ENCODE measurements around the gene FAAP100. TPM values are rescaled to one million over a fixed set of nuclear protein-coding genes. Genes with fewer than 3 reads are reported as not detected.

FAAP100 gene
- total RNA-seq, 4 donors from 2014 or later: 26.2 to 90.5 (median 37.4) TPM

DNA sequence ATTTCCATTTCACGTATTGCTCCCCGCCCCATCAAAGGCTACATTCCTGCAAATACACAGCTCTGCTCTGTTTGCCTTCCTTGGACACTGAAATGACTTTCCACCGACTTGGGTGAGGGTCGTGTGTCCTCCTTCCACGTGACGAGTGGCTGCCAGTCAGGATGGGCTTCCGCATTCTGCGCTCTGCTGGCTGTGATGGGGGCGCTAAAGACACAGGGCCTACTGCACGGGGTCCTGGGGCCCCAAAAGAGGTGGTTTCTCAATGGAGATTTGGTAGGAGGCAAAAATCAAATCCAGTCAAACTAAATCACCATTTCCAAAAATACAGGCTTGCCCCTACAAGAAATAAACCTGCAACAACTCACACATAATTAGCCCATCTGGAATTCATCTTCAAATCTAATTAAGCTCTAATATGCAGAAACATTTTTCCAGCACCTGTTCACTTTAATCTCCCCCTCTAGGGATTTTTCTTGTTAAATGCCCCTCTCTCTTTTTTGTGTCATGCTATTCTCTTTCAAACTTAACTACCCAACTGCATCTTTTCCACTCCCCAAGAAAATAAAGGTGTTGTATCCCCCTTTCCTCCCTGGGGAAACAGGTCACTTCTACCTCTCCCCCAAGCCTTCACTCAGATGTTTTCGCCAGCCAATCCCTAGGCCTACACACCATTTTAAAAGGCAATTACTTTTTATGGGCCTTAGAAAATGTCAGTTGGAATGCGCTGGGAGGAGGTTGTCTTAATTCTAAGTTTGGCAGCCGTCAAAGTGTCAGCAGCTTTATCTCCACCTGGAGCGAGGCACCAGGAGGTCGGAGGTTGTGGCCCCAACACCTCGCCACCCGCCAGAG is 21.9 kb upstream of the FAAP100 start:
- no peak overlapping the region for H3K27ac ChIP-seq
- in situ Hi-C loops (cut with MboI; ENCODE audit: low pct_ligation_motif_present in 1 of 4, low pct_unique_long_range_greater_than_20kb in 1 of 4, low sequenced_read_pairs in 3 of 4): no loop called here
- peaks cover 0 to 13% (median 2%) of the 10 kb centered on the region in 4 donors for H3K4me1 ChIP-seq
- H3K27me3 ChIP-seq: no peaks in the 10 kb centered on the region
- TF ChIP-seq CTCF (IDR thresholded peaks at IDR 0.05) (no peak), POLR2AphosphoS5 (IDR thresholded peaks at IDR 0.05) (no peak), POLR2A (IDR thresholded peaks at IDR 0.05) (no peak), EP300 (IDR thresholded peaks at IDR 0.05; ENCODE audit: low read depth) (no peak)
- intact Hi-C loops (cut with DNase I; ENCODE audit: low total_unique reads): no loop called here
- no peaks in the 10 kb centered on the region for H3K9me3 ChIP-seq
- 64 to 82% methylated on average over 7 to 17 of the region's 17 CpGs for WGBS, 2 donors (ENCODE audit: low coverage in 1 of 2)
- H3K4me3 ChIP-seq: no peak overlapping the region
- H3K36me3 ChIP-seq: peaks cover 0 to 28% (median 8%) of the 10 kb centered on the region in 4 donors
- DNase-seq: no peak

DNA sequence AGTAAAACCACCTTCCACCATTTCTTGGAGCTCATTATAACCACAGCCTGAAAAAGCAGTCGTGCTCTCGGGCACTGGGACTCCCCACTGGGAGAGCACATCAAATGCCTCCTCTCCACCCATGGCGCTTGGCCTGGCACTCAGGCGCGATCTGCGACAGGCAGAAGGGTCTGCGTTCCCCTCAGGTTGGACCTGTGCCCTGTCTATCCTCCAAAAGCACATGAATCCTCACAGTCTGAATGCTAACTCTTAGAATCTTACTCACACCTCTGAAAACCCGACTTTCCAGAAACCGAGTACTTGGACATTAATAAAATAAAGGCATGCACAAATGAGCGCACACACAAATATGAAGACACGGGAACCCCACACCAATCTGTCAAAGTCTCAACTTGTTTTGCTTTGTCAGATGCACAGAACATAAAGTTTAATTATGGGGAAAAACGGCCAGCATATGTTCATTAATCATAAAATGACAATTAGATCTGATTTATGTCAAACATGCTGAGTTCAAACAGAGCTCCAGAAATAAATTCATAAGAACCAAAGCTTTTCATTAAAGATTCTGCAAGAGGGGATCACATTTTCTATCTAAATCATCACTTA is 20.5 kb upstream of the FAAP100 start:
- Histone ChIP-seq H3K4me3 (no peak overlapping the region), H3K27ac (no peak overlapping the region), H3K9me3 (no peaks in the 10 kb centered on the region), H3K36me3 (peaks cover 0 to 28% (median 8%) of the 10 kb centered on the region in 4 donors), H3K27me3 (no peaks in the 10 kb centered on the region), H3K4me1 (peaks cover 1 to 23% (median 11%) of the 10 kb centered on the region in 4 donors)
- WGBS, 2 donors (ENCODE audit: low coverage in 1 of 2): 88 to 92% methylated on average over 5 to 12 of the region's 12 CpGs
- intact Hi-C loops (cut with DNase I; ENCODE audit: low total_unique reads): no loop called here
- in situ Hi-C loops (cut with MboI; ENCODE audit: low pct_ligation_motif_present in 1 of 4, low pct_unique_long_range_greater_than_20kb in 1 of 4, low sequenced_read_pairs in 3 of 4): no loop called here
- no peak for DNase-seq
- TF ChIP-seq POLR2A (IDR thresholded peaks at IDR 0.05): no peak
- no peak for TF ChIP-seq CTCF (IDR thresholded peaks at IDR 0.05)
- TF ChIP-seq POLR2AphosphoS5 (IDR thresholded peaks at IDR 0.05): no peak
- no peak for TF ChIP-seq EP300 (IDR thresholded peaks at IDR 0.05; ENCODE audit: low read depth)

- no peak overlapping the region for H3K27ac ChIP-seq
- peaks cover 0 to 28% (median 8%) of the 10 kb centered on the region in 4 donors for H3K36me3 ChIP-seq
- no peaks in the 10 kb centered on the region for H3K9me3 ChIP-seq
- in situ Hi-C loops (cut with MboI; ENCODE audit: low pct_ligation_motif_present in 1 of 4, low pct_unique_long_range_greater_than_20kb in 1 of 4, low sequenced_read_pairs in 3 of 4) (no loop called here), intact Hi-C loops (cut with DNase I; ENCODE audit: low total_unique reads) (no loop called here)
- no peaks in the 10 kb centered on the region for H3K27me3 ChIP-seq
- TF ChIP-seq CTCF (IDR thresholded peaks at IDR 0.05) (no peak), EP300 (IDR thresholded peaks at IDR 0.05; ENCODE audit: low read depth) (no peak), POLR2AphosphoS5 (IDR thresholded peaks at IDR 0.05) (no peak), POLR2A (IDR thresholded peaks at IDR 0.05) (no peak)
- H3K4me1 ChIP-seq: peaks cover 13 to 30% (median 26%) of the 10 kb centered on the region in 4 donors
- DNase-seq: no peak
- WGBS, 2 donors (ENCODE audit: low coverage in 1 of 2): 65 to 100% methylated on average over 1 to 11 of the region's 11 CpGs
- no peak overlapping the region for H3K4me3 ChIP-seq
These were observed 18.8 kb upstream of the FAAP100 start for GRCh38 chr17:81570964-81571363.

DNA sequence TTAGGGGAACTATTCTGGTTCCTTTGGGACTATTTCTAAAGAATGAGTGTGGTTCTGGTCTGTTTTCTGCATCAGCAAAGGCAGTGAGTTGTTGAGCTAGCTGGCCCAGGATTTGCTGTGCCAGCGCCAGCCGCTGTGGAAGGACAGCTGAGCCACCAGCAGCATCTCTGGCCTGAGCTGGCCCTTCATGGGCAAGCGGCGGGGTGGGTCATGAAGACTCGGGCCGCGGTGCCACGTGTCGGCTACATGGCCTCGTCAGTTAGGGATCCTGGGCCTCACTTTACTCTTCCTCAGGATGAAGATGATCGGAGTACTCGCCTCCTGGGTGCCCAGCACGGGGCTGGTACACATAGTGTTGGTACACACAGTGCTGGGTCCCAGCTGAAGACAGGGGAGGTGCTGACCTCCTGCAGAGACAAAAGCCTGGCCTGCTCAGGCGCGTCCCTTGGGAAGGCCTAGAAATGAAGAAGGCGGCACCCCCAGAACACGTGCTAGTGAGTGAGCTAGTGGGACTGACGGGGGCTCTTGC is 17.9 kb upstream of the FAAP100 start:
- intact Hi-C loops (cut with DNase I; ENCODE audit: low total_unique reads): no loop called here
- no peak for TF ChIP-seq POLR2AphosphoS5 (IDR thresholded peaks at IDR 0.05)
- no peak for TF ChIP-seq CTCF (IDR thresholded peaks at IDR 0.05)
- TF ChIP-seq EP300 (IDR thresholded peaks at IDR 0.05; ENCODE audit: low read depth): no peak
- TF ChIP-seq POLR2A (IDR thresholded peaks at IDR 0.05): no peak

More for the DNA sequence above, 17.9 kb upstream of the FAAP100 start:
- Histone ChIP-seq H3K36me3 (peaks cover 0 to 32% (median 12%) of the 10 kb centered on the region in 4 donors), H3K27me3 (no peaks in the 10 kb centered on the region), H3K4me3 (no peak overlapping the region), H3K9me3 (no peaks in the 10 kb centered on the region), H3K27ac (no peak overlapping the region), H3K4me1 (peaks cover 21 to 38% (median 32%) of the 10 kb centered on the region in 4 donors)
- no peak for DNase-seq
- WGBS, 2 donors (ENCODE audit: low coverage in 1 of 2): 93% methylated on average over 18 of the region's 18 CpGs; no CpG with 5 or more reads in 1 of the 2 donors
- in situ Hi-C loops (cut with MboI; ENCODE audit: low pct_ligation_motif_present in 1 of 4, low pct_unique_long_range_greater_than_20kb in 1 of 4, low sequenced_read_pairs in 3 of 4): no loop called here
